Measurements from ENCODE around the gene CNOT10. TPM values are rescaled to one million over a fixed set of nuclear protein-coding genes. Genes with fewer than 3 reads are reported as not detected.

Gene CNOT10
- total and polyA plus RNA-seq, 7 experiments from 2014 or later: 31.4 to 69.4 (median 46.5) TPM

DNA sequence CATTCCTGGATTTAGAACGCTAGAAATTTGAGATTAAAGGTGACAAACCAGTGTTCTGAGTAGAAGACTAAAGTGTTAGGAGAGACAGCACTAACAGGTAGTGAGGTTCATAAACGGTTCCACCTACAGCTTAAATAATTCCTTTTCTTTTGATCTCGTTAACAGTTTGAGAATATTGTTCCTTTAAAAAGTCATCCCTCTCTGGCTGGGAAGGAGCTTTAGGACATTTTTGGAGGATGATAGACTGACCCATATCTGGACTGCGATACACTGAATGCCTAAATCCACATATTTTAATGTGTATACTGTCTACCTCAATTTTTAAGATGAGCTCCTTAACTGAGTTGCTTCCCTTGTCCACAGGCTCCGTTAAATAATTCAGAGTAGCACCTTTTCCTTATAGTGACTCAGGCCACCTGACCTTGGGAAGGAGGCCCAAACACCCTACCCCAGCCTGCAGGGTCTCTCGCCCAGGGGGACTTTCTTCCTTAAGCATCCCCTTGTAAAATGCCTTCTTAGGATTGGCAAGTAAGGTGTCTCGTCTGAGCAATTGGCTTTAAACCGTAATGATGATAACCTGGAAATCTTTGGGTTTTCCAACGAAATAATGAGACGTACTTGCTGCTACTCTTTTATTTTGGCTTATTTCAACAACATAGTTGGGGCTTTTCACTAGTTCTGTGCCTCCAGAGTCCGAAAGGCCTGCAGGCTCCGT lies 136.1 kb downstream of the CNOT10 start:
- POLR2A ChIA-PET: no interaction called here

DNA sequence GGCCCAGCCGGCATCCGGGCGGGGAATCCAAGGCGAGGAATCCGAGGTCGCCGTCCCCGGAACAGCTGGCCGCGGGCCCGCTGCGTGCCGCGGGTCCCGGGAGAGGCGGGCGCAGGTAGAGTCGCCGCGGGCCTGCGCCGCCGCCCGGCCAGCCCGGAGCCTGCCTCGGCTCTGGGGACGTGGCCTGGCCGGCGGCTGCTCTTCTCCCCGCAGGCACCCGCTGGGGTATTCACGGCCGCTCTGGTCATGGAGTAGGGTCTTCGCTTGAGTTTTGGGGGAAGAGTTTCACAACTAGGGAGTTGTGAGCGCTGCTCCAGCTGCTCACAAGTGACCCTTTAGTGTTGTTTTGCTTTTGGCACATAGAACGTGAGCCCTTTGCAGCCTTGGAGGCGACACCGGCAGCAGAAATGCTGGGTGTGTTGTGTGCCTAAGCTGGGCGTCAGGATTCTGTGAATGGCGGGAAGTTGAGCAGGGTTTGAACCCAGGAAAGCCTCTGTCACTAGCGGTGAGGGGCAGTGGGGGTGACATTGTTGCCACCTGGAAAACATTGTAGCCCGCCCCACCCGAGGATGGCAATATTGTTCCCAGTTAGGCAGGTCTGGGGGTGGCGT lies 136.8 kb downstream of the CNOT10 start:
- H3K9me3 Mint-ChIP-seq: peaks cover 0 to 1% (median 0%) of the 10 kb centered on the region in 11 donors
- peak overlapping the region in 1 of 9 donors; percentile 81 for H3K27ac Mint-ChIP-seq
- DNase-seq (no peak), ATAC-seq (no peak)
- H3K27me3 ChIP-seq (ENCODE audit: control insufficient read depth in 2 of 2, insufficient read depth in 2 of 2, low read length in 2 of 2): no peaks in the 10 kb centered on the region
- H3K4me1 ChIP-seq (ENCODE audit: control insufficient read depth in 2 of 2, insufficient read depth in 2 of 2, low read length in 2 of 2): peaks cover 0 to 5% of the 10 kb centered on the region in 2 donors
- POLR2A ChIA-PET: no interaction called here
- intact Hi-C loops (cut with micrococcal nuclease): no loop called here
- no peak overlapping the region for H3K4me3 Mint-ChIP-seq
- no peaks in the 10 kb centered on the region for H3K36me3 ChIP-seq (ENCODE audit: control insufficient read depth in 2 of 3, insufficient read depth in 3 of 3, low read length in 3 of 3)
- H3K27me3 Mint-ChIP-seq: peaks cover 15 to 56% (median 34%) of the 10 kb centered on the region in 5 donors
- no peaks in the 10 kb centered on the region for H3K9me3 ChIP-seq (ENCODE audit: control insufficient read depth in 2 of 3, low read length in 3 of 3)
- no peaks in the 10 kb centered on the region for H3K36me3 Mint-ChIP-seq
- no peak overlapping the region for H3K27ac ChIP-seq (ENCODE audit: low read depth, low read length)
- CTCF ChIA-PET: no interaction called here
- peaks cover 6 to 15% (median 8%) of the 10 kb centered on the region in 7 donors for H3K4me1 Mint-ChIP-seq
- no peak overlapping the region for H3K4me3 ChIP-seq (ENCODE audit: low read length)

More for the DNA sequence above, 136.1 kb downstream of the CNOT10 start:
- no peaks in the 10 kb centered on the region for H3K9me3 ChIP-seq (ENCODE audit: control insufficient read depth in 2 of 3, low read length in 3 of 3)
- Mint-ChIP-seq H3K36me3 (no peaks in the 10 kb centered on the region), H3K27ac (no peak overlapping the region), H3K9me3 (peaks cover 0 to 1% (median 0%) of the 10 kb centered on the region in 11 donors), H3K27me3 (peaks cover 15 to 61% (median 34%) of the 10 kb centered on the region in 5 donors), H3K4me3 (no peak overlapping the region), H3K4me1 (peaks cover 6 to 15% (median 9%) of the 10 kb centered on the region in 7 donors)
- no peak overlapping the region for H3K27ac ChIP-seq (ENCODE audit: low read depth, low read length)
- H3K4me1 ChIP-seq (ENCODE audit: control insufficient read depth in 2 of 2, insufficient read depth in 2 of 2, low read length in 2 of 2): peaks cover 0 to 5% of the 10 kb centered on the region in 2 donors
- H3K36me3 ChIP-seq (ENCODE audit: control insufficient read depth in 2 of 3, insufficient read depth in 3 of 3, low read length in 3 of 3): no peaks in the 10 kb centered on the region
- CTCF ChIA-PET: no interaction called here
- H3K4me3 ChIP-seq (ENCODE audit: low read length): no peak overlapping the region
- intact Hi-C loops (cut with micrococcal nuclease): no loop called here
- no peaks in the 10 kb centered on the region for H3K27me3 ChIP-seq (ENCODE audit: control insufficient read depth in 2 of 2, insufficient read depth in 2 of 2, low read length in 2 of 2)
- DNase-seq (no peak), ATAC-seq (no peak)

GRCh38 chr3:32822609-32823498 lies 137.9 kb downstream of the CNOT10 start:
- POLR2A ChIA-PET: no interaction called here
- H3K27me3 ChIP-seq (ENCODE audit: control insufficient read depth in 2 of 2, insufficient read depth in 2 of 2, low read length in 2 of 2): no peaks in the 10 kb centered on the region
- H3K4me3 ChIP-seq (ENCODE audit: low read length): no peak overlapping the region
- H3K36me3 ChIP-seq (ENCODE audit: control insufficient read depth in 2 of 3, insufficient read depth in 3 of 3, low read length in 3 of 3): no peaks in the 10 kb centered on the region
- H3K4me1 ChIP-seq (ENCODE audit: control insufficient read depth in 2 of 2, insufficient read depth in 2 of 2, low read length in 2 of 2): no peaks in the 10 kb centered on the region
- no peak for ATAC-seq
- no peak overlapping the region for H3K4me3 Mint-ChIP-seq
- peaks cover 0 to 1% (median 0%) of the 10 kb centered on the region in 11 donors for H3K9me3 Mint-ChIP-seq
- no peak overlapping the region for H3K27ac ChIP-seq (ENCODE audit: low read depth, low read length)
- H3K27ac Mint-ChIP-seq: no peak overlapping the region
- H3K27me3 Mint-ChIP-seq: peaks cover 15 to 57% (median 37%) of the 10 kb centered on the region in 5 donors
- no peaks in the 10 kb centered on the region for H3K9me3 ChIP-seq (ENCODE audit: control insufficient read depth in 2 of 3, low read length in 3 of 3)
- peaks cover 3 to 9% (median 6%) of the 10 kb centered on the region in 7 donors for H3K4me1 Mint-ChIP-seq
- intact Hi-C loops (cut with micrococcal nuclease): no loop called here
- DNase-seq: no peak
- CTCF ChIA-PET: interaction anchor here (0.6 kb wide), 1 partner anchor 799 kb away, joined by 3 read pairs; no protein-coding TSS in a partner anchor
- H3K36me3 Mint-ChIP-seq: no peaks in the 10 kb centered on the region

Other genes with a start within 250 kb of the CNOT10 start
- gene CMTM6, start 182.3 kb upstream of the CNOT10 start, total RNA-seq: 10 to 100 TPM; 24.1 to 61.1 (median 38.1) TPM
- gene CMTM6, start 182.3 kb upstream of the CNOT10 start, polyA plus RNA-seq: 10 to 100 TPM; 30.9 to 48.5 TPM
- 10 to 100 TPM; 26.1 to 28.5 (median 27.5) TPM for gene DYNC1LI1, start 114.3 kb upstream of the CNOT10 start, total RNA-seq
- gene DYNC1LI1, start 114.3 kb upstream of the CNOT10 start, polyA plus RNA-seq: 10 to 100 TPM; 17.9 to 21.2 TPM
- gene TRIM71, start 132.8 kb downstream of the CNOT10 start, total RNA-seq: under 1 TPM in 1 of 5 experiments, not detected in 4; 0.20 TPM
- gene TRIM71, start 132.8 kb downstream of the CNOT10 start, polyA plus RNA-seq: not detected

All from naive thymus-derived CD4-positive, alpha-beta T cell (primary cell).